GM19351 (cell line): ENCODE measurements around the gene FRMD4A.
"Not testable (repeated sequence)": the region's sequence is repeated elsewhere in the genome, so short reads cannot be mapped to it uniquely, and the experiment has no call there.

Source experiments
- ATAC-seq: cut with Tn5 transposase; IDR thresholded peaks from one replicate; pipeline ENCODE4 v1.9.1; 2021; ENCODE audit warnings: mild to moderate bottlenecking, moderate library complexity; ENCODE audit not compliant: unreplicated experiment

FRMD4A gene

GRCh38 chr10:14063531-14064285 lies 267.0 kb downstream of the FRMD4A start:
- no peak for ATAC-seq

- ATAC-seq = no peak
These were observed 268.0 kb downstream of the FRMD4A start for GRCh38 chr10:14062528-14063260.

- no peak for ATAC-seq
These were observed 270.2 kb downstream of the FRMD4A start for GRCh38 chr10:14060320-14061070.

- ATAC-seq = no peak
These were observed 274.0 kb downstream of the FRMD4A start for GRCh38 chr10:14056610-14057332.

GRCh38 chr10:14052931-14053330 lies 277.8 kb downstream of the FRMD4A start:
- no peak for ATAC-seq

- ATAC-seq = no peak
These were observed 280.1 kb downstream of the FRMD4A start for GRCh38 chr10:14050598-14050997.

GRCh38 chr10:14048930-14049613 lies 281.7 kb downstream of the FRMD4A start:
- no peak for ATAC-seq

GRCh38 chr10:14047431-14047830 lies 283.3 kb downstream of the FRMD4A start:
- no peak for ATAC-seq

- not testable (repeated sequence) for ATAC-seq
These were observed 288.7 kb downstream of the FRMD4A start for GRCh38 chr10:14042051-14042450.

- no peak for ATAC-seq
These were observed 289.7 kb downstream of the FRMD4A start for GRCh38 chr10:14040787-14041631.

- ATAC-seq = no peak
These were observed 290.6 kb downstream of the FRMD4A start for GRCh38 chr10:14039968-14040668.

- no peak for ATAC-seq
These were observed 294.5 kb downstream of the FRMD4A start for GRCh38 chr10:14036233-14036632.

- ATAC-seq = no peak
These were observed 295.2 kb downstream of the FRMD4A start for GRCh38 chr10:14035506-14035905.

GRCh38 chr10:14032406-14032998 lies 298.2 kb downstream of the FRMD4A start:
- ATAC-seq = no peak

- no peak for ATAC-seq
These were observed 304.4 kb downstream of the FRMD4A start for GRCh38 chr10:14026325-14026724.

- no peak for ATAC-seq
These were observed 305.2 kb downstream of the FRMD4A start for GRCh38 chr10:14025283-14026189.
